GM12891 (cell line): ENCODE measurements around the gene ROCK2.

ENCODE experiments used
- POLR2A ChIP-seq: IDR thresholded peaks from 2 replicates; pipeline ENCODE4 v1.6.1; 2011; ENCODE audit warnings: low read depth, low read length, control low read depth
- POLR2AphosphoS5 ChIP-seq: IDR thresholded peaks from 2 replicates; pipeline ENCODE4 v1.6.1; 2011; ENCODE audit warnings: low read depth, low read length, control low read depth
- POU2F2 ChIP-seq: IDR thresholded peaks from 2 replicates; pipeline ENCODE4 v1.6.1; 2011; ENCODE audit warnings: low read depth, mild to moderate bottlenecking, control low read depth, low read length, moderate library complexity
- TAF1 ChIP-seq: IDR thresholded peaks from 2 replicates; pipeline ENCODE4 v1.6.1; 2011; ENCODE audit warnings: low read depth, low read length, control low read depth

DNA sequence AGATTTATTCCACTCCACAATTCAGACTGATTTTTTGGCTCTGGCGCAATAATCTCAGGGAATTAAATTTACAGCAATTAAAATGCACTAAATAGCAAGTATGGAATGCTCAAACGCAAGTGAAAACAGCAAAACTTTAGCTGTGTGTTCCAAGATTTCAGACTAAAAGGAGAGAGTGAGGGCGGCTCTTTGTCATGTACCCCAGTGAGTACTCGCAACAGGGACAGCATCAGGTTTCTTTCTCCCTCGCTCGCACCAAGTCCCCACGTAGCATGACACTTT lies 1.1 kb downstream of the ROCK2 start:
- TF ChIP-seq POLR2A (no peak), POLR2AphosphoS5 (no peak), TAF1 (no peak), POU2F2 (no peak)
